HG03571 (cell line): ENCODE data around the gene HOXD11.

Source experiments
- ATAC-seq: cut with Tn5 transposase; IDR thresholded peaks from one replicate; pipeline ENCODE4 v1.9.1; 2021; ENCODE audit not compliant: unreplicated experiment

Gene HOXD11

DNA sequence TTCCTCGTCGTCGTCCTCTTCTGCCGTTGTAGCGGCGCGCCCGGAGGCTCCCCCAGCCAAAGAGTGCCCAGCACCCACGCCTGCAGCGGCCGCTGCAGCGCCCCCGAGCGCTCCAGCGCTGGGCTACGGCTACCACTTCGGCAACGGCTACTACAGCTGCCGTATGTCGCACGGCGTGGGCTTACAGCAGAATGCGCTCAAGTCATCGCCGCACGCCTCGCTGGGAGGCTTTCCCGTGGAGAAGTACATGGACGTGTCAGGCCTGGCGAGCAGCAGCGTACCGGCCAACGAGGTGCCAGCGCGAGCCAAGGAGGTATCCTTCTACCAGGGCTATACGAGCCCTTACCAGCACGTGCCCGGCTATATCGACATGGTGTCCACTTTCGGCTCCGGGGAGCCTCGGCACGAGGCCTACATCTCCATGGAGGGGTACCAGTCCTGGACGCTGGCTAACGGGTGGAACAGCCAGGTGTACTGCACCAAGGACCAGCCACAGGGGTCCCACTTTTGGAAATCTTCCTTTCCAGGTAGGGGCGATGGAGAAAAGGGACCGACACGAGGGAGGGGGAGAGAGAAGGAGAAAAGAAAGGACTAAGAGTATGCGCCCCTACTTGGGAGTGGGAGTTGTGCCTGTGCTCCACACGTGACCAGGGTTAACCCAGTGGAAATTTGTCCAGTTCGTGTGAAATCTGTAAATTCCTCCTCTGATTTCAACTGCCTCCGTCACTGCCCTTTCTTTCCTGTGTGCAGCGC is 13.8 kb upstream of the HOXD11 start:
- ATAC-seq: no peak

DNA sequence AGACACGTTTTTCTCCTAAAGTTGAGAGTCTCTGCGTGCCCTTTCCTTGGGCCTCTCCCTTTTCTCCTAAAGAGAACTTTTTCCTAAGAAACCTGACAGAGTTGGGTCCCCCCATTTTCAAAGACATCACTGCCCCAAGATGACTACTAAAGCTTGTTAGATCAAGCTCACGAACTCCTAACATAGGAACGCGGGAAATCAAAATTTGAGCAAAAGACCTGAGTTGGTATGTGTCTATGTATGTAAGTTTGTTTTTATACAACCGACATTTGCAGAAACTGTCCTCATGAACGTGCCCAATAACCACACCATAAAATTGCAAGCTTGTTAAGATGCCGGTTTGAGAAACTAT is 13.2 kb upstream of the HOXD11 start:
- ATAC-seq: no peak

DNA sequence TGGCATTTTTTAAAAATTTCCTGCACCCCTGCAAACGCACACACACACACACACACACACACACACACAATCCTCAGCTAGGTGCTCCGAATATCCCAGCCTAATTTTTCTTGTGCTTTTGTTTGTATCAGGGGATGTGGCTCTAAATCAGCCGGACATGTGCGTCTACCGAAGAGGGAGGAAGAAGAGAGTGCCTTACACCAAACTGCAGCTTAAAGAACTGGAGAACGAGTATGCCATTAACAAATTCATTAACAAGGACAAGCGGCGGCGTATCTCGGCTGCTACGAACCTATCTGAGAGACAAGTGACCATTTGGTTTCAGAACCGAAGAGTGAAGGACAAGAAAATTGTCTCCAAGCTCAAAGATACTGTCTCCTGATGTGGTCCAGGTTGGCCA is 12.7 kb upstream of the HOXD11 start:
- no peak for ATAC-seq

DNA sequence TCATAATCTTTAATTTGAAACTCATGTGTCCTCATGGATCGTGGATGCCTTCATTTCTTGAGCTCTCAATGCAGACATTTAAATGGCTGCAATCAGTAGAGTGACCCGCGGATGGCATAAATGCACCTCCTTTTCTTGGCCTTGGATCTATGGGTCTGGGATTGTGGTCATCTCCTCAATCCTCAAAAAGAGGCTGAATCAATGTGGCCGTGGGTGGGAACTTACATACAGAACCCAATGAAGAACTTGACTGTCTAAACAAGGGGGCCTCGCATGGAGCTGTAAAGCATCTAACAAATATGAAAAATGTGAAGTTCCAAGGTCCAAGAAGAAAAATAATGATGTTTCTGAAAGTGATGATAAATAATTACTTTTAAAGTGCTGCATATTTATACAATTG is 11.7 kb upstream of the HOXD11 start:
- no peak for ATAC-seq

DNA sequence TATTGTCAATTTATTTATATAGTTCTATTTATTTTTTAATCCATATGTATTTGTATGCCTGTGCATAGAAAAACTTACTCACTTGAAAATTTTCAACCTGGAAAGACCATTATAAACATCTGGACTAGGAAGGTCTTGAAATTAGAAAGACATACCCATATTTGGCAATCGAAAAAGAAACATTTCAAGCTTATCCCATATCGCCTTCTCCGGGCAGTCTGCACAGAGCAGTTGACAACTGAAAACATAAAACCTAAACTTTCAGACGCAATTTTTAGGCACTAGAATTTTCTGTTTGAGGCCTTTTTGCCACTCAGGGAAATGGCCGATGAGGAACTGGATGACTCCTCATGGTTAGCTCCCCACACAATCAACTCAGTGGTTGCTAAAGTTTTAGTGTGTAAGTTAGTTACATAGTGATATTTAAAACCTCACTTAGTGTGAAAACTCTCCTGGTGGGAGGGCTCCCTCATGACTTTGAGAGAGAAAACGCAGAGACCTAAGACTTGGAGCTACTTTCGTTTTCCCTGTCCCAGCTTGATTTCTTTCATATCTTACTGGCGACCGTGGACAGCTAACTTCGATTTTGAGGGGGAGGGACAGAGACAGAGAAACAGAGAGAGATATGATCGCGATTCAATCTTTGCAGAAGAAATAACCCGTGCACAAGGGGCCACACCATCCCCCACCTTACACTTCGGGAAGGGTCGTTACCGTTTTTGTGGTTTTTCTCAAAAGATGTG is 10.7 kb upstream of the HOXD11 start:
- ATAC-seq: no peak

DNA sequence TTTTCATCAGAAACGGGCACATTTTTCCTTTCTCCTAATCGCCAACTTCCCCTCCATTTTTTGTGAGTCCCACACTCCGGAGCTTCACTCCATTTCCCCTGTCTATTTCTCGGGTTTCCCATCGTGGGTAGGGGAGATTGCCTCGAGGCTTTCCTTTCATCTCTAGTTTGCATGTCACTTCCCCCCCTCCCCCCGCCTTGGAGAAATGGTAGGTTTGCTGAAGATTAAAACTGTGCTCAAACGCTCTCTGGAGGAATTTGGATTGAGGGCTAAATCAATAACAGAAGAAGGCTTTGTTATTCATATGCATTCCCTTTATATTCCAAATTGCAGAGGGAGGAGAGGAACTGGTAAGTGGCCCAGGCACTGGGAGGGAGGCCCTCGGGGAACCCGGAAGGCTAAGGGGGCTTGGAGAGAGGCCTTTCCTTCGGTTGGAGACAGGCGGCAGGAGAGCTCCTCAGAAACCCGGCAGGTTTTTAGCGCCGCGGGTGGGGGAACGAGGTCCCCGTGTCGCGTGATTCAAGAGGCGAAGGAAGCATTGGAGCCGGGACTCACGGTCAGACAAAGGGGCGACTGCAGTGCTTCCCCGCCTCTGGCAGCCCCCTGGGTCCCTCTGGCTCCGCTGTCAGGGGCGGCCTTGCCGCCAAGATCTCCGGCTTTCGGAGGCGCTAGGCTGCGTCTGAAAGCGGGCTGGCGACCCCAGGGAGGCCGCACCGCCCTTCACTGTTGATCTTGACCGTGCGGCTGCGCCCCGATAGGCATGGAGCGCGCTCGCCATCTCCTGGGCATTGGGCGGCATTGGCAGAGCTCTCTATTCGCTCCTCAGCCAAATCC is 9.9 kb upstream of the HOXD11 start:
- no peak for ATAC-seq

DNA sequence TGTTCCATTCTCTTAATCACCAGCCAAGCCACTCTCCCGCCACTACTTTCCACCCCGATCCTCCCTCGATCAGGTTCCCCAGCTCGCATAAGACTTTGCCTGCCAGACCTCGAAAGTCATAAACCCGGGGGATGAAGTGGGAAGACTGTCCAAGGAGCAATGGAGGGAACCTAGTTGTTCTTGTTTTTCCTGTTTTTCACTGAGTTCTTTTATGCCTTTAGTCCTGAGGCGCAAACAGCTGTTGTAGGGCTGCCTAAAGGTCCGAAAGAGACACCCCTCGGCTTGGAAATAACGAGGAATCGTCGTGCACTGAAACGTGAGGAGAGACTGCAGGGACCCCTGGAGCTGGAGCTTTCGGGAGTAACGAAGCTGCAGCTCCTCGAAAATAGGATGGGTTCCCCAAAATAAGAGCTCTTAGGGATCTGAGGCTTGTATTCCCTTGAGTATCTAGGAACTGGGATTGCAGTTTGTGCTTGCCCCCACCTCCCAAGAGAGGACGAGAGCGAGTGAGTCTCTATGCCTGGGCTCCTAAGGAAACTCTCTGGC is 9.2 kb upstream of the HOXD11 start:
- no peak for ATAC-seq

DNA sequence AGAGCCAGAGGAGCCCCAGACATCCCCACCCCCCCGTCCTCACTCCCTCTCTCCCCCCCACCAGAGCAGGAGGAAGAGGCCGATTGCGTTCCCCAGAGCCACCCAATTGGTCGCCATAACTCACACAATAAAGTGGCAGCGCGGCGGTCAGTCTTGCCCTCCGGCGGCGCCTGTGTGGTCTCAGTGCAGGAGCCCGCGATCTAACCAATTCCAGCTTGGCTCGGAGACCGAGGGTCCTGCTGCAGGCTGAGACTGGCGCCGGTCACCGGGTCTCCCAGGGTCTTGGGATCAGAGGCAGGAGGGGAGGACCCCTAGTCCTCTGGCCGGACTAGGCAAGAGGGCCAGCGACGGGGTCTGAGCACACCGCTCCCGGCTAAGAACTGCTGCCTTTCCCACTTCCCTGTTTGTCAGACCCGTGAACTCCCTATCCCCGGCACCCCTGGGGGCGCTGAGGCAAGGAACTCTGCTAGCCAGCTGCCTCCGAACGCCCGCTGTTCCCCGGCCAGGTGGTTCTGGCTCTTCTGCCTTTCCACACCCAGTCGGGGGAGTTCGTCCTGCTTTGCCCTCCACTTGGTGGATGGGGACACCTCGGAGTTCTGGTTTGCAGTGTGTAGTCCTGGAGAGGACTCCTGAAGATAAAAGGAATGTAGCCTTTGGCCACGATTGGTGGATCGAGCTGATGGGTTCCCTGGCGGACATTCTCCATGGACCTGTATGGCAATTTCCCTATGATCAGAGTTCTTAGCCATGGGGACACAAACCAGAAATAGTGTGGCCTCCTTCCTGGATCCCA is 8.5 kb upstream of the HOXD11 start:
- ATAC-seq: no peak

DNA sequence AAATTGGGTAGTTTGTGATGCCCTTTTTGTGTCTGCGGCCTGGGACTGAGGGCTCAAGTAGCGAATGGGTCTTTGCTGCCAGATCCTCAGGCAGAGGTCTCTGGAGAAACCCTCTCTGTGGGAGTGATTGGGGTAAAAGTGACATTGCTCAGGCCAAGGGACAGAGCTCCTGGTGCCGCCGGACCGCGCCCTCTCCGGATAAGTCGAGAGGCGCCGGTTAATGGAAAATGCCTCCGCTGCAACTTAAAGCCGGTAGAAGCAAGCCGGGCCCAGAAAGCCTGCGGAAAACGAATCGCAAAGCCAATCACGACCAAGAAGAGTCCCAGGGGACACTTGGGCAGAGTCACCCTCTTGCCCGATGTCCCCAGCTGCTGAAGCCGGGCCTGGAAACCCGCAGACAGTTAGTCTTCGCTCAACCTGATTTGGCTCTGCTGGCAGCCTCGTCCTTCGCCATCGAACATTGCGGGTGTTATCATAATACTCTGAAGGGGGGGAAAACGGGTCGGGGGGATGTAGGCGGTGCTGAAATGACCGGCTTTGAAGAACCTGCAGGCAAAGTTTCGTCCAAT is 7.8 kb upstream of the HOXD11 start:
- no peak for ATAC-seq

DNA sequence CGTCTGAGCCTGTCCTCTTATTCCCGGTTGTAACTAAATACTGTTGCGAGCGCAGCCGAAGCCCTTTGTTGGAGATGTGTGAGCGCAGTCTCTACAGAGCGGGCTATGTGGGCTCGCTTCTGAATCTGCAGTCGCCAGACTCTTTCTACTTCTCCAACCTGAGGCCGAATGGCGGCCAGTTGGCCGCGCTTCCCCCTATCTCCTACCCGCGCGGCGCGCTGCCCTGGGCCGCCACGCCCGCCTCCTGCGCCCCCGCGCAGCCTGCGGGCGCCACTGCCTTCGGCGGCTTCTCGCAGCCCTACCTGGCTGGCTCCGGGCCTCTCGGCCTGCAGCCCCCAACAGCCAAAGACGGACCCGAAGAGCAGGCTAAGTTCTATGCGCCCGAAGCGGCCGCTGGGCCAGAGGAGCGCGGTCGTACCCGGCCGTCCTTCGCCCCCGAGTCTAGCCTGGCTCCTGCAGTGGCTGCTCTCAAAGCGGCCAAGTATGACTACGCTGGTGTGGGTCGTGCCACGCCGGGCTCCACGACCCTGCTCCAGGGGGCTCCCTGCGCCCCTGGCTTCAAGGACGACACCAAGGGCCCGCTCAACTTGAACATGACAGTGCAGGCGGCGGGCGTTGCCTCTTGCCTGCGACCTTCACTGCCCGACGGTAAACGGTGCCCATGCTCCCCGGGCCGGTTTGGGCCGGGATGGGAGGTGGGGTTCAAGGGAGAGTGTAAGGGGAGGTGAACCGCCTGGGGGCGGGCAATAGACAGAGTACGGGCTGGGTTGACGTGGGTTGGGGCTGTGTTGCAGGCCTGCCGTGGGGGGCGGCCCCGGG is 7.1 kb upstream of the HOXD11 start, which contains the start of gene HOXD12:
Gene HOXD12 (plus strand): TSS at position 68 of the 819 bp plus-strand sequence. CDS start 7 bp downstream, at position 75.
- ATAC-seq: no peak

DNA sequence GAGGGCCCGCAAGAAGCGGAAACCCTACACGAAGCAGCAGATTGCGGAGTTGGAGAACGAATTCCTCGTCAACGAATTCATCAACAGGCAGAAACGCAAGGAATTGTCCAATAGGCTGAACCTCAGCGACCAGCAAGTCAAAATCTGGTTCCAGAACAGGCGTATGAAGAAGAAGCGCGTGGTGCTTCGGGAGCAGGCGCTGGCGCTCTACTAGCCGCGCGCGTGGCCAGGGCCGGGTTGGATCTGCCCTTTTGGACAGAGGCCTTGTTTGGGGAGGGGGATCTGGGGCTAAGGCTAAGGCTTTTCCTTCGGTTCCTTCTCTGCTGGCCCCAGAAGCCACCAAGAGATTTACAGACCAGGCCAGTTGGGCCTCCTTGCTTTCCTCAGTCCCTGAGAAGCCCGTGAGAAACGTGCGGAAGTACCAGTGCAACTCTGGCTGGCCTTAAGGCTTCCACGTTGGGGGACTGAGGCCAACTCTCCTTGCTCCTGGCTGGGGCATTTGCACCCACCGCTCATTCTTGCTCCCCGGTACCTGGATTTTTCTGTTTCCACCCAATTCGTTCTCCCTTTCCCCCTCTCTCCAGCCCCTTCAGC is 6.4 kb upstream of the HOXD11 start:
- no peak for ATAC-seq

DNA sequence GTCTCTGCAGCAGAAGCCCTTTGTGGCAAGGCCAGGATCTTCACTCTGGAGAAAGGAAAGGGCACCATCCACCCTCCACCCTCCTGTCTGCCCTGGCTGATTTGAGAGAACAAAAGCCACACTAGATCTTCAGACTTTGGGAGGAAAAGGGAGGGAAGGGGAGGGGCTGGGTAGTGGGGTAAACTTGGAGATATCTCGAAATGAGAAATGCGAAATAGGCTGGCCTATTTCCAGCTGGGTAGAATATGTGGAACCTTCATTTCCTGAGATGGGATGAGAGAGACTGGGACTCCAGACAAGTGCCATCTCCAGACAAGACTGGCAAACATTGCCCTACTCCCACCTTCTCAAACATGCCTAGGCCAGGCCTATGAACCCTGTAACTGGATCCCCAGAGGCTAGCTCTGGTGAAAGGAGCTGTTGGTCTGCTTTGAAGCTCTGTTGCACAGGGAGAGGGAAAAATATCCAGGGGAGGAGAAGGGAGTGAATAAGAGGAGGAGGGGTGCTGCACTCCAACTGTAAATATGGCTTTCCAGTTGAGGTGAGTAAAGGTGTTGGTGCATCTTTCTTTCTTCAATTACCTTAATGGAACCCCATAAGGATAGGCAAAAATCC is 5.8 kb upstream of the HOXD11 start:
- ATAC-seq: no peak

DNA sequence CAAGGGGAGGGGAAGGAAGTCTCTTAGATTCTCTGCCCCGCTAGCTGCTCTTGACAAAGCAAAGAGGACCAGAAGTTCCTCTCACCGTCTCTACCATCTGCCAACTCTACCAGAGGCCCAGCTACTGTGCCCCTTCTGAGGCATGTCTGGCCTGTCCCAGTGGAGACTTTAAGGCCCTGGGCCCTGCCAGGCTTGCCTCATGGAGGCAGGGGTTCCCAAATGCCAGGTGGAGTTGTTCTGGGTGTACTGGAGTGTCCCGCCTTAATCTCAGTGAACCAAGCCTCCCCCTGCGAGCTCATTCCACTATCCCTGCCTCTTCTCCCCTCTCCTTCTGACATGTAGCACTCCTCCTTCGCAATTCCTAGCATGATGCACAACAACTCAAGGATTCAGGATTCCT is 5.2 kb upstream of the HOXD11 start:
- ATAC-seq: no peak

DNA sequence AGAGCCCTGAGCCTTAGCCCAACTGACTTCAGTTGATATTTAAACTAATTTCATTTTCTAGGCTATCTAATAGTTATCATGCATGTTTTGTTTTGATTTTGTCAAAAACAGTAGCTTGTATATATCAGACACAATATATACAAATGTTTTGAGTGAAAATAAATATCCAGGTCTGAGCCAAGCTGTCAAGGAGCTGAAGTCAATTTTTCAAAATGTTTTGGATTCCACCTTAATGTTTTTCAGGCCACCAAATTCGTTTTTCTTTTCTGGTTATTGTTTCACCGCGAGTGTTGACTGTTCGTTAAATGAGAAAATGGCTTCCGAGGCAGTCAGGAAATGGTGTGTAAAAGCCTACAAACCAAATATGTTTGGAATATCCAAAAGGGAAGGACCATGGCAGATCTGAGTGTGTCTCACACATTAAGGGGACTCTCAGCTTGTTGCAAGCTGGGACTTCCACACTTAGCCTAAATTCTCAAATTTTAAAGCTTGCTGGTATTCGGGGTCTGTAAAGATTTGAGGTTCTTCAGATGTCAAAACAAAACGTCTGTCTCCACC is 4.7 kb upstream of the HOXD11 start:
- no peak for ATAC-seq

DNA sequence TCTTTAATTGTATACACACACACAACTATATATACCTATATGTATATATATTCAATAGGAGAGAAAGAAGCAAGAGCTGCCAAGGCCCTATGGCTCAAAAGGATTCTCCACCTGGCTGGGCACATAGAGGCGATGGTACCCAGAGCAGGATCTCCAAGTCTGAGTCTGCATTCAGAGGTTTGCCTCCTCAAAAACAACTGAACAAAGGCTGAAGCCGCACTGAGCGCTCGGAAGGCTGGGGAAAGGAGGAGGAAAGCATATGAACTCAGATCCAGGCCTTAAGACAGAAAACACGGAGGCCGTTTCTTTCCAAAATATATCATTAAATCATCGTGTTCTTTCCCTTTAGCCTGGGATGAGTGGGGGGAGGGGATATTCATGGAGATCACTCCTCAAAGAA is 3.9 kb upstream of the HOXD11 start:
- no peak for ATAC-seq

DNA sequence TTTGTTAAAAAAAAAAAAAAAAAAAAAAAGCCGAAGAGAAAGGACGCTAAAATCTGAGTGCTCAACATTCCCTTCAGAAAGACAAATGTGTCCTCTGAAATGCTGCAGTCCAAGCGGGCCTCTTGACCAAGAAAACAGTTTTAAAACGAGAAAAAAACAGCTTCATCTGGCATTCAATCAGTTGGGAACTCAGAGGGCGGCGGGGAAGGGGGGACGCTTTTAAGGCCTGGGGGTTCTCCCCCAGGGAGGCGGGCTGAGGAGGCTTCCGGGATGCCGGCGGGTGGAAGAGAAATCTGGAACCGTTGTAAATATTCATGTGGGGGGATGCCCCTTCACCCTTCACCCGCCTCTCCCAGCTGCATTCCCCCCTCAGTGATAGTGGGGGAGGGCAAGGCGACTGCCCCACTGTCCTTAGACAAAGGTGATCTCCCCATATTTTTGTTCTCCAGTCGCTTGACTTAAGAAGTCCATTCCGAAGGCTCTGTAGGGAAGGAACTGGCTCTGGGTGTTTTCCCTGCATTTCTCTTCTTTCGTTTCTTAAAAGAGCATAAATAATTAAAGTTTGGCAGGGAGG is 3.3 kb upstream of the HOXD11 start:
- ATAC-seq: no peak

DNA sequence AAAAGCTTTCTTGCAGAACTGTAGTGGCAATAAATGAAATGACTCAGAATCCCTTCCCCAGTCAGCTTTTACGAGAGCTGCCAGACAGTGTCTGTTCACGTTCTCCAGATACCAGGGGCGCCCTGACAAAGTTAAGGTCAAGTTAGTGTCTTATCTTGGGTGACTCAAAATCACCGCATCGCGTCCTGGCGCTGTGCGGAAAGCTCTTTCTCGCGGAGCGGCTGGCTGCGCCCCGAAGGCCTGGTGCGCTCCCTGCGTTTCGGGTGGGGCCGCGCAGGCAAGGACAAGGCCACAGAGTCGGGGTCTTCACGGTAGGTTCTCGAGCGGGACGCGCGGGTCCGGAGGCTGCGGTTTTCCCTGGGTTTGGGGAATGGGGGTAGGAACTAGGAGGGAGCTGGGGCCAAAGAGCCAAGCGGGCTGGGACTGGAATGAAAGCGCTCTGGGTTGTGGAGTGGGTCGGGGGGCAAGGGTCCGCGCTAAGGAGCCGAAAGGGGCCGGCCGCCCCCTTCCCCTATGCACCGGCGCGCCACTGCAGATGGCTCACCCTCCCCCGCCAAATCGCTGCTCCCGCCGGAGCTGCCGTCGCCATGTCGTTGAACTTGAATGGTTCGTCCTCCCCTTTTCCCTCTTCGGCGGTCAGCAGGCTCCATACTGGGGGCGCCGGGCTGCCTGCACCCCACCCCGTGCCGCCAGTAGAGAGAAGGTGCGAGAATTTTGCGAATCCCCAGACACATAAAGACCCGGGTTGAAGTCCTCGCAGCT is 2.6 kb upstream of the HOXD11 start:
- ATAC-seq: no peak
